B cell (primary cell): ENCODE results near the gene UNC5B. TPM values are rescaled to one million over a fixed set of nuclear protein-coding genes. Genes with fewer than 3 reads are reported as not detected.

ENCODE experiments used
- ATAC-seq: fragments of 200-7000 bp; cut with Tn5 transposase; one replicate; pipeline ENCODE4 v1.10.0; 2021; ENCODE audit warnings: low read depth, mild to moderate bottlenecking, moderate number of reproducible peaks, moderate library complexity
- CTCF ChIA-PET: fragments of 350-600 bp; sonication (Branson Sonifier 250); formaldehyde crosslinking; loops from one replicate; lab custom pipeline; 2021; ENCODE audit warnings: antibody characterized with exemption, inconsistent platforms; lab: Charles Lee
- POLR2A ChIA-PET: fragments of 350-600 bp; sonication (Branson Sonifier 250); formaldehyde crosslinking; loops from one replicate; lab custom pipeline; 2021; ENCODE audit warnings: antibody characterized with exemption; lab: Charles Lee
- DNase-seq: peaks from one replicate; pipeline ENCODE4 v3.0.0; 2013
- H2AFZ ChIP-seq: 2 replicates; pipeline ENCODE4 v1.6.1; 2012; ENCODE audit warnings: mild to moderate bottlenecking, low read depth, low read length; ENCODE audit not compliant: insufficient read depth, poor library complexity, severe bottlenecking
- H3K27ac ChIP-seq, 2 donors: 1 replicate in 1 of 2; 2 replicates in 1 of 2; pipeline ENCODE4 v1.5.1; 2012 to 2013; ENCODE audit warnings: low read length in 2 of 2, mild to moderate bottlenecking in 2 of 2, moderate library complexity in 1 of 2
- H3K27me3 ChIP-seq, 4 experiments: fragments of 200-600 bp in 1 of 4; sonication (generic) in 1 of 4; replicated peaks in 1 of 4; 1 replicate in 2 of 4; 2 replicates in 2 of 4; pipeline versions ENCODE4 v1.6.1 to v1.7.0; 2013 to 2016; ENCODE audit warnings: low read length in 3 of 4, mild to moderate bottlenecking in 2 of 4, mixed read lengths in 1 of 4, moderate library complexity in 1 of 4; ENCODE audit not compliant: insufficient read depth in 4 of 4, control insufficient read depth in 3 of 4; ENCODE audit errors: control extremely low read depth in 1 of 4
- H3K36me3 ChIP-seq, 2 experiments: replicated peaks in 1 of 2; 1 replicate in 1 of 2; 2 replicates in 1 of 2; pipeline versions ENCODE4 v1.6.1 to v1.7.1; 2013; ENCODE audit warnings: low read length in 1 of 2; ENCODE audit not compliant: insufficient read depth in 2 of 2, control insufficient read depth in 1 of 2; ENCODE audit errors: control extremely low read depth in 1 of 2, extremely low read depth in 1 of 2
- H3K4me1 ChIP-seq, 2 donors: fragments of 200-600 bp in 1 of 2; sonication (generic) in 1 of 2; 1 replicate in 1 of 2; 2 replicates in 1 of 2; pipeline versions ENCODE4 v1.5.1 to v1.6.1; 2013 to 2017; ENCODE audit warnings: low read length in 2 of 2; ENCODE audit not compliant: control insufficient read depth in 2 of 2, insufficient read depth in 2 of 2
- H3K4me2 ChIP-seq: replicated peaks from 2 replicates; pipeline ENCODE3; 2012; ENCODE audit warnings: mild to moderate bottlenecking, low read depth, low read length; ENCODE audit not compliant: poor library complexity, severe bottlenecking
- H3K4me3 ChIP-seq, 5 experiments: fragments of 200-600 bp in 1 of 5; sonication (generic) in 1 of 5; 1 replicate in 3 of 5; 2 replicates in 2 of 5; pipeline versions ENCODE4 v1.5.1 to v1.7.0; 2011 to 2016; ENCODE audit warnings: low read length in 4 of 5, mild to moderate bottlenecking in 4 of 5, low read depth in 2 of 5, control low read depth in 1 of 5, moderate library complexity in 1 of 5; ENCODE audit not compliant: insufficient read depth in 1 of 5; ENCODE audit errors: control extremely low read depth in 1 of 5, extremely low read depth in 1 of 5
- H3K79me2 ChIP-seq: fragments of 200-600 bp; sonication (generic); one replicate; pipeline ENCODE4 v1.6.0; 2016; ENCODE audit warnings: low read length; ENCODE audit not compliant: control insufficient read depth, insufficient read depth
- H3K9ac ChIP-seq: fragments of 200-600 bp; sonication (generic); 2 replicates; pipeline ENCODE4 v1.6.1; 2017; ENCODE audit warnings: mild to moderate bottlenecking, low read length, moderate library complexity
- H3K9me3 ChIP-seq, 3 donors: one replicate each; pipeline versions ENCODE4 v1.6.1 to v1.7.1; 2013; ENCODE audit warnings: low read length in 2 of 3; ENCODE audit not compliant: control insufficient read depth in 2 of 3, insufficient read depth in 1 of 3; ENCODE audit errors: control extremely low read depth in 1 of 3
- H4K20me1 ChIP-seq: 2 replicates; pipeline ENCODE4 v1.6.0; 2012; ENCODE audit warnings: mild to moderate bottlenecking, low read length; ENCODE audit not compliant: insufficient read depth, control insufficient read depth, poor library complexity, severe bottlenecking
- H3K27ac Mint-ChIP-seq: one replicate; pipeline ENCODE4 v1.8.0; 2021; ENCODE audit warnings: mixed read lengths
- H3K27me3 Mint-ChIP-seq: one replicate; pipeline ENCODE4 v1.8.0; 2021; ENCODE audit warnings: mixed read lengths
- H3K4me1 Mint-ChIP-seq: one replicate; pipeline ENCODE4 v1.8.0; 2021; ENCODE audit warnings: mixed read lengths
- H3K4me3 Mint-ChIP-seq: one replicate; pipeline ENCODE4 v1.8.0; 2021; ENCODE audit warnings: mixed read lengths
- H3K9me3 Mint-ChIP-seq: one replicate; pipeline ENCODE4 v1.8.0; 2022; ENCODE audit warnings: mixed read lengths; ENCODE audit not compliant: insufficient read depth
- EZH2 ChIP-seq: IDR thresholded peaks from 2 replicates; pipeline ENCODE4 v1.6.1; 2012; ENCODE audit warnings: borderline replicate concordance, low read depth, mild to moderate bottlenecking, moderate library complexity, low read length; ENCODE audit not compliant: insufficient read depth, poor library complexity, severe bottlenecking
- WGBS: methylation state at CpG from one replicate; pipeline ENCODE4 v1.1.5; 2013; ENCODE audit warnings: missing lambda C conversion rate; ENCODE audit not compliant: insufficient coverage; 5-methylcytosine and 5-hydroxymethylcytosine counted together
- intact Hi-C: fragments of 100-400 bp; cut with micrococcal nuclease; formaldehyde crosslinking; loops from one replicate; pipeline ENCODE4 v1.10.0; 2022
- polyA plus RNA-seq: library from polyadenylated mRNA; depleted of rRNA; stranded (reverse); fragments of >200 nt; gene quantifications from 2 replicates; pipeline ENCODE4 v1.2.3, GENCODE V29; 2012
- total RNA-seq, 2 donors: library from RNA; stranded (reverse); fragments of 120-200 nt in 1 of 2; gene quantifications; 1 replicate in 1 of 2; 2 replicates in 1 of 2; pipeline versions ENCODE4 v1.2.3 to v1.2.4, GENCODE V29; 2013 to 2022
- TF ChIP-seq, protein P1 (sequence below): fragments of 200-600 bp; IDR thresholded peaks from one replicate; pipeline ENCODE4 v1.8.0; 2022; ENCODE audit warnings: antibody characterized with exemption, mild to moderate bottlenecking

Gene UNC5B
- total and polyA plus RNA-seq, 2 donors (not counting 1 experiment from before 2014, with no cell fraction given) = not detected

DNA sequence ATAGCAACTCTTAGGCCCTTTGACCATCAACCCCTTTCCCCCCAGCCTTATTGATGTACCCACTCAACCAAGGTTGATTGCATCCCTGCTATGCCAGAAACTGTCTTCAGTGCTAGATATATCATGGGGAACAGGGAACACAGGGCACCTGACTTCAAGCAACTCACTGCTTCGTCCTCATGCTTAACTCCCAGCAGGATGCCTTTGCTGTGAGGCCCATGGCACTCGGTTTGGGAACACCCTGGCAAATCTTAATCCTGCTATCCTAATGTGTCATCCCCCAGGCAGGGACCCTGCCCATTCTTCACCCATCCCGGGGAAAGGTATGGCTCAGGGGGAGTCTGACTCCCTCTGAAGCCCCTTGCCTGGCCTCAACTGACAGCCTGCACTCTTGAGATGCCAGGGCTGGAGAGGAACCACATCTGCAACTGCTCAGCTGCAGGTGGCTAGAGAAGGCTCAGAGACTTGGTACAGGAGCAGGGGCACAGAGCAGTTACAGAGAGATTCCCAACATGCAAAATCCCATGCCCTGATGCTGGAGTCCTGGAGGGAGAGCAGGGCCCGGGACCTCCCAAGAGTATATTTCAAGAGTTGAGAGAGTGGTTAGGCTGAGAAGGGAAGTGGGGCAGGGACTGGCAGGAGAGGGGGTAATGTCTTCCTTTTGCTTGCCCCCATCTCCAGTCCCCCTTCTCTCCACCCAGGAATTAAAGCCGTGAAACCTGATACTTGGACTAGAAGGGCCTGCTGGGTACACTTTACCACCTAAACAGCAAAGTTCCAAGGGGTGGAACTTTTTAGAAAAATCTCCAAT is 2.4 kb upstream of the UNC5B start:
- no peak overlapping the region for H3K4me3 ChIP-seq
- no peak overlapping the region for H3K27ac Mint-ChIP-seq
- H3K27me3 Mint-ChIP-seq = peaks cover 68% of the 10 kb centered on the region
- no peak overlapping the region for H2AFZ ChIP-seq
- no peak overlapping the region for H3K4me3 Mint-ChIP-seq
- DNase-seq = no peak
- intact Hi-C loops = no loop called here
- 67% methylated on average over 4 of the region's 5 CpGs for WGBS
- TF ChIP-seq EZH2 = no peak
- TF ChIP-seq, protein P1, sequence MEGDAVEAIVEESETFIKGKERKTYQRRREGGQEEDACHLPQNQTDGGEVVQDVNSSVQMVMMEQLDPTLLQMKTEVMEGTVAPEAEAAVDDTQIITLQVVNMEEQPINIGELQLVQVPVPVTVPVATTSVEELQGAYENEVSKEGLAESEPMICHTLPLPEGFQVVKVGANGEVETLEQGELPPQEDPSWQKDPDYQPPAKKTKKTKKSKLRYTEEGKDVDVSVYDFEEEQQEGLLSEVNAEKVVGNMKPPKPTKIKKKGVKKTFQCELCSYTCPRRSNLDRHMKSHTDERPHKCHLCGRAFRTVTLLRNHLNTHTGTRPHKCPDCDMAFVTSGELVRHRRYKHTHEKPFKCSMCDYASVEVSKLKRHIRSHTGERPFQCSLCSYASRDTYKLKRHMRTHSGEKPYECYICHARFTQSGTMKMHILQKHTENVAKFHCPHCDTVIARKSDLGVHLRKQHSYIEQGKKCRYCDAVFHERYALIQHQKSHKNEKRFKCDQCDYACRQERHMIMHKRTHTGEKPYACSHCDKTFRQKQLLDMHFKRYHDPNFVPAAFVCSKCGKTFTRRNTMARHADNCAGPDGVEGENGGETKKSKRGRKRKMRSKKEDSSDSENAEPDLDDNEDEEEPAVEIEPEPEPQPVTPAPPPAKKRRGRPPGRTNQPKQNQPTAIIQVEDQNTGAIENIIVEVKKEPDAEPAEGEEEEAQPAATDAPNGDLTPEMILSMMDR = no peak
- H3K4me2 ChIP-seq = no peak overlapping the region
- peaks cover 0 to 60% (median 30%) of the 10 kb centered on the region in 4 experiments for H3K27me3 ChIP-seq
- H3K9me3 ChIP-seq = no peaks in the 10 kb centered on the region
- H3K9ac ChIP-seq = no peak overlapping the region
- no peak for ATAC-seq
- no peaks in the 10 kb centered on the region for H3K36me3 ChIP-seq
- no peaks in the 10 kb centered on the region for H3K79me2 ChIP-seq
- H3K27ac ChIP-seq = no peak overlapping the region
- ChIA-PET POLR2A (no interaction called here), CTCF (no interaction called here)
- peaks cover 14% of the 10 kb centered on the region for H3K4me1 Mint-ChIP-seq
- no peaks in the 10 kb centered on the region for H4K20me1 ChIP-seq
- H3K4me1 ChIP-seq = peaks cover 12 to 18% of the 10 kb centered on the region in 2 donors
- H3K9me3 Mint-ChIP-seq = no peaks in the 10 kb centered on the region

DNA sequence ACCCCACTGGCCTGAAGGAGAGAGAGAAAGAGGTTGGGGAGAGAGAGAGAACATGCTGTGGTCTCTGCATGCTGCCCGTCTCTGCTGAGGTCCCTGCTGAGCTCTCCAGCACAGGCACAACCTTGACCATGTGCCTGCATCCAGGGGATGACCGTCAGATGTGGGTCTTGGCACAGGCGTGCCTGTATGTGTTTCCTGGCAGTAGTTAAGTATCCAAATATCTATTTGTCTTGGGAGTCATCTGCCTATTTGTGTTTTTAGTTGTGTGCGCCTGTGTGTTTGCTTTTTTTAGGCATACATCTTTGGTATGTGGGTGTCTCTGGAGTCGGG is 1.9 kb upstream of the UNC5B start:
- H4K20me1 ChIP-seq = no peaks in the 10 kb centered on the region
- H3K4me3 ChIP-seq = no peak overlapping the region
- H3K4me1 ChIP-seq = peaks cover 12 to 18% of the 10 kb centered on the region in 2 donors
- Mint-ChIP-seq H3K9me3 (no peaks in the 10 kb centered on the region), H3K27ac (no peak overlapping the region), H3K4me1 (peaks cover 14% of the 10 kb centered on the region), H3K4me3 (peak overlapping the region; percentile 1), H3K27me3 (peaks cover 67% of the 10 kb centered on the region)
- no peaks in the 10 kb centered on the region for H3K9me3 ChIP-seq
- CTCF ChIA-PET = no interaction called here
- H3K9ac ChIP-seq = no peak overlapping the region
- POLR2A ChIA-PET = no interaction called here
- no peaks in the 10 kb centered on the region for H3K79me2 ChIP-seq
- ATAC-seq (no peak), DNase-seq (no peak)
- H3K4me2 ChIP-seq = no peak overlapping the region
- intact Hi-C loops = no loop called here
- TF ChIP-seq EZH2 = no peak
- TF ChIP-seq, protein P1 = no peak
- no peak overlapping the region for H2AFZ ChIP-seq
- H3K27me3 ChIP-seq = peaks cover 0 to 64% (median 30%) of the 10 kb centered on the region in 4 experiments
- no peaks in the 10 kb centered on the region for H3K36me3 ChIP-seq
- no peak overlapping the region for H3K27ac ChIP-seq
- WGBS = 87% methylated on average over 5 of the region's 5 CpGs
